ENCODE data around the gene UBASH3A.

- TF ChIP-seq EP300 (IDR thresholded peaks at IDR 0.05; ENCODE audit: borderline replicate concordance), result no peak
- no peak for TF ChIP-seq FOXM1 (IDR thresholded peaks at IDR 0.05; ENCODE audit: borderline replicate concordance, low read depth)
- no peak for TF ChIP-seq NFIC (IDR thresholded peaks at IDR 0.05)
- TF ChIP-seq TAF1 (IDR thresholded peaks at IDR 0.05; ENCODE audit: low read depth), result no peak
- TF ChIP-seq CREB1 (IDR thresholded peaks at IDR 0.05; ENCODE audit: low read depth), result no peak
- TF ChIP-seq YY1 (IDR thresholded peaks at IDR 0.05; ENCODE audit: low read depth), result no peak
- TF ChIP-seq USF1 (IDR thresholded peaks at IDR 0.05), result no peak
These were observed 41.5 kb upstream of the UBASH3A start for GRCh38 chr21:42362198-42362597.
